Erythroblast (primary cell): ENCODE measurements around the gene ANO1.

ENCODE experiments used
- GATA1 ChIP-seq: IDR thresholded peaks from 2 replicates; pipeline ENCODE4 v1.6.1; 2011; ENCODE audit warnings: low read depth, mild to moderate bottlenecking, control low read depth, low read length, moderate library complexity
- POLR2A ChIP-seq: IDR thresholded peaks from 2 replicates; pipeline ENCODE4 v1.6.1; 2011; ENCODE audit warnings: mild to moderate bottlenecking, low read length

DNA sequence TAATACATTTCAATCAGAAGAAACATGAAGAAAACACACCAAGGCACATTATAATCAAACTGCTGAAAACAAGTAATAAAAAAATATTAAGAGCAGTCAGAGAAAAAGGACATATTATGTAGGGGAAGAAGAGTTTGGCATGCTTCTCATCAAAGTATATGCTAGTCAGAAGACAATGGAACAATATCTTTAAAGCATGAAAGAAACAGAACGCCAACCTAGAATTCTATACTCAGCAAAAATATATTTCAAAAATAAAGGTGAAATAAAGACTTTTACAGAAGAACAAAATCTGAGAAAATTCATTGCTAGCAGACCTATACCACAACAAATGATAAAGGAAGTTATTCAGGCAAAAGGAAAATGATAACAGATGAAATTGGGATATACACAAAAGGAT lies 34.6 kb upstream of the ANO1 start:
- TF ChIP-seq POLR2A, result no peak
- TF ChIP-seq GATA1, result no peak
